PC-3 (cell line): Measurements from ENCODE around the gene TTC39B. TPM values are rescaled to one million over a fixed set of nuclear protein-coding genes. Genes with fewer than 3 reads are reported as not detected.

Source experiments
- total RNA-seq: library from RNA; depleted of rRNA; stranded (reverse); fragments of >200 nt; gene quantifications from 2 replicates; pipeline ENCODE4 v1.2.3, GENCODE V29; 2014; rRNA removed

TTC39B gene
- total RNA-seq, 1 experiment from 2014 or later: 1.5 TPM

Other genes with a start within 250 kb of the TTC39B start
- 25.4 and 34.2 TPM in 2 replicates for gene SNAPC3, start 115.7 kb upstream of the TTC39B start, total RNA-seq
- gene PSIP1, start 203.8 kb upstream of the TTC39B start, total RNA-seq: 33.2 and 42.9 TPM in 2 replicates
- 1.7 and 2.7 TPM in 2 replicates for gene CCDC171, start 245.8 kb upstream of the TTC39B start, total RNA-seq